Measurements from ENCODE around the gene FBXL7. TPM values are rescaled to one million over a fixed set of nuclear protein-coding genes. Genes with fewer than 3 reads are reported as not detected.

Gene FBXL7
- polyA plus RNA-seq, 1 donor (not counting 4 experiments of a cell fraction or from before 2014, with no cell fraction given) = 0.22 TPM

GRCh38 chr5:15647251-15647650 lies 147.3 kb downstream of the FBXL7 start:
- Histone ChIP-seq H3K9ac (ENCODE audit: control insufficient read depth, extremely low read depth, insufficient read depth, low read length) (no peak overlapping the region), H3K4me1 (ENCODE audit: control insufficient read depth, extremely low read depth, insufficient read depth, low read length) (no peaks in the 10 kb centered on the region), H3K4me3 (ENCODE audit: control insufficient read depth in 2 of 3, extremely low read depth in 1 of 3, insufficient read depth in 2 of 3, low read depth in 1 of 3, low read length in 3 of 3) (no peak overlapping the region), H3K27me3 (ENCODE audit: control insufficient read depth, extremely low read depth, insufficient read depth, low read length) (no peaks in the 10 kb centered on the region), H2AFZ (ENCODE audit: control insufficient read depth, low read length) (no peak overlapping the region), H3K4me2 (ENCODE audit: control insufficient read depth, extremely low read depth, insufficient read depth, low read depth, low read length) (no peak overlapping the region), H4K20me1 (ENCODE audit: control insufficient read depth, extremely low read depth, insufficient read depth, low read length) (no peaks in the 10 kb centered on the region), H3K9me3 (ENCODE audit: control insufficient read depth, low read depth, low read length) (no peaks in the 10 kb centered on the region), H3K9me1 (ENCODE audit: control insufficient read depth, extremely low read depth, insufficient read depth, low read length) (no peaks in the 10 kb centered on the region), H3K79me2 (ENCODE audit: control insufficient read depth, insufficient read depth, low read length) (no peaks in the 10 kb centered on the region), H3K27ac (ENCODE audit: control insufficient read depth, insufficient read depth, low read length) (no peak overlapping the region), H3K36me3 (ENCODE audit: control insufficient read depth in 2 of 2, extremely low read depth in 1 of 2, insufficient read depth in 2 of 2, low read length in 2 of 2) (no peaks in the 10 kb centered on the region)
- dilution Hi-C loops (cut with MboI; ENCODE audit: extremely low pct_ligation_motif_present, low sequenced_read_pairs) = no loop called here
- DNase-seq (ENCODE audit: low read depth, low spot score) (no peak), FAIRE-seq (no peak)
- TF ChIP-seq EZH2 (IDR thresholded peaks at IDR 0.05; ENCODE audit: low read length) = no peak
- TF ChIP-seq CTCF (optimal IDR thresholded peaks at IDR 0.05 in 1 of 3, IDR thresholded peaks at IDR 0.05 in 1 of 3, conservative IDR thresholded peaks at IDR 0.05 in 1 of 3; ENCODE audit: extremely low read depth in 1 of 3, insufficient read depth in 2 of 3, low read length in 3 of 3) = no peak

- DNase-seq (ENCODE audit: low read depth, low spot score) (no peak), FAIRE-seq (no peak)
- dilution Hi-C loops (cut with MboI; ENCODE audit: extremely low pct_ligation_motif_present, low sequenced_read_pairs) = no loop called here
- Histone ChIP-seq H3K36me3 (ENCODE audit: control insufficient read depth in 2 of 2, extremely low read depth in 1 of 2, insufficient read depth in 2 of 2, low read length in 2 of 2) (no peaks in the 10 kb centered on the region), H3K9me1 (ENCODE audit: control insufficient read depth, extremely low read depth, insufficient read depth, low read length) (no peaks in the 10 kb centered on the region), H3K4me3 (ENCODE audit: control insufficient read depth in 2 of 3, extremely low read depth in 1 of 3, insufficient read depth in 2 of 3, low read depth in 1 of 3, low read length in 3 of 3) (no peak overlapping the region), H3K27me3 (ENCODE audit: control insufficient read depth, extremely low read depth, insufficient read depth, low read length) (no peaks in the 10 kb centered on the region), H3K27ac (ENCODE audit: control insufficient read depth, insufficient read depth, low read length) (no peak overlapping the region), H4K20me1 (ENCODE audit: control insufficient read depth, extremely low read depth, insufficient read depth, low read length) (no peaks in the 10 kb centered on the region), H3K9ac (ENCODE audit: control insufficient read depth, extremely low read depth, insufficient read depth, low read length) (no peak overlapping the region), H2AFZ (ENCODE audit: control insufficient read depth, low read length) (no peak overlapping the region), H3K4me1 (ENCODE audit: control insufficient read depth, extremely low read depth, insufficient read depth, low read length) (no peaks in the 10 kb centered on the region), H3K79me2 (ENCODE audit: control insufficient read depth, insufficient read depth, low read length) (no peaks in the 10 kb centered on the region), H3K9me3 (ENCODE audit: control insufficient read depth, low read depth, low read length) (no peaks in the 10 kb centered on the region), H3K4me2 (ENCODE audit: control insufficient read depth, extremely low read depth, insufficient read depth, low read depth, low read length) (no peak overlapping the region)
- TF ChIP-seq CTCF (optimal IDR thresholded peaks at IDR 0.05 in 1 of 3, IDR thresholded peaks at IDR 0.05 in 1 of 3, conservative IDR thresholded peaks at IDR 0.05 in 1 of 3; ENCODE audit: extremely low read depth in 1 of 3, insufficient read depth in 2 of 3, low read length in 3 of 3) = no peak
- no peak for TF ChIP-seq EZH2 (IDR thresholded peaks at IDR 0.05; ENCODE audit: low read length)
Measured at GRCh38 chr5:15650266-15650665, 150.3 kb downstream of the FBXL7 start.
